SK-N-SH treated with all-trans-retinoic acid at 6 μM for 48 hours (cell line): ENCODE measurements around the gene SPATS2L.

Source experiments
- ARNTL ChIP-seq: fragments of 450-650 bp; formaldehyde crosslinking; IDR thresholded peaks from 2 replicates; pipeline ENCODE4 v1.5.0; 2020; ENCODE audit warnings: low read depth, mild to moderate bottlenecking, moderate library complexity, borderline replicate concordance
- CSDC2 ChIP-seq: fragments of 250-450 bp; sonication (Bioruptor Pico); IDR thresholded peaks from 2 replicates; pipeline ENCODE4 v1.5.0; 2020; ENCODE audit warnings: mild to moderate bottlenecking, moderate library complexity
- PATZ1 ChIP-seq: fragments of 250-450 bp; sonication (Bioruptor Pico); IDR thresholded peaks from 2 replicates; pipeline ENCODE4 v1.8.0; 2020; ENCODE audit warnings: mild to moderate bottlenecking, moderate library complexity, borderline replicate concordance
- POU6F1 ChIP-seq: fragments of 250-450 bp; sonication (Bioruptor Pico); IDR thresholded peaks from 2 replicates; pipeline ENCODE4 v1.8.0; 2021; ENCODE audit warnings: low read depth, mild to moderate bottlenecking, moderate library complexity, borderline replicate concordance
- ZFP3 ChIP-seq: fragments of 250-450 bp; sonication (Bioruptor Pico); IDR thresholded peaks from 2 replicates; pipeline ENCODE4 v1.5.0; 2020; ENCODE audit warnings: mild to moderate bottlenecking, moderate library complexity
- ZNF70 ChIP-seq: fragments of 450-650 bp; formaldehyde crosslinking; IDR thresholded peaks from 2 replicates; pipeline ENCODE4 v1.5.0; 2020; ENCODE audit warnings: mild to moderate bottlenecking, moderate library complexity
- TF ChIP-seq, protein P1 (sequence below): fragments of 250-450 bp; sonication (Bioruptor Pico); IDR thresholded peaks from 2 replicates; pipeline ENCODE4 v1.5.1; 2020; ENCODE audit warnings: low read depth, mild to moderate bottlenecking, moderate library complexity

DNA sequence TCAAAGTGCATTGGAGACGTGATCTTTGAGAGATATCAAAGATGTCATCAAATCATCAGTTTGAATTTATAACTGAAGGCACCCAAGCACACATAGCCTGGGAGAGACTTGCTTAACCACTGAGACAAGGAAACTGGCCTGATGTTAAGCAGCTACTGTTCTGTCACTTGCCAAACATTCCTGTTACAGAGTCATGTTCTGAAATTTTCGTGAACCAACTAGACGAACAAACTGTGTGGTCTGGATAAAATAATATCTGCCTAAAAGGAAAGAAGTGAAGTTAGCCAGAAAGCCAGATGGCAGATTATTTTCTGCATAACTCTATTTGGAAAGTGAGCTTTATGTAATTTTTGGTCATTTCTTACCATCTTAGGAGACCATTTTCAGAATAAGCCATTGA, 51.4 kb downstream of the SPATS2L start:
- TF ChIP-seq PATZ1 (CRISPR knock-in tag) (no peak), ARNTL (no peak), CSDC2 (no peak), ZFP3 (CRISPR knock-in tag) (no peak), POU6F1 (CRISPR knock-in tag) (no peak), ZNF70 (CRISPR knock-in tag) (no peak)
- TF ChIP-seq, protein P1, sequence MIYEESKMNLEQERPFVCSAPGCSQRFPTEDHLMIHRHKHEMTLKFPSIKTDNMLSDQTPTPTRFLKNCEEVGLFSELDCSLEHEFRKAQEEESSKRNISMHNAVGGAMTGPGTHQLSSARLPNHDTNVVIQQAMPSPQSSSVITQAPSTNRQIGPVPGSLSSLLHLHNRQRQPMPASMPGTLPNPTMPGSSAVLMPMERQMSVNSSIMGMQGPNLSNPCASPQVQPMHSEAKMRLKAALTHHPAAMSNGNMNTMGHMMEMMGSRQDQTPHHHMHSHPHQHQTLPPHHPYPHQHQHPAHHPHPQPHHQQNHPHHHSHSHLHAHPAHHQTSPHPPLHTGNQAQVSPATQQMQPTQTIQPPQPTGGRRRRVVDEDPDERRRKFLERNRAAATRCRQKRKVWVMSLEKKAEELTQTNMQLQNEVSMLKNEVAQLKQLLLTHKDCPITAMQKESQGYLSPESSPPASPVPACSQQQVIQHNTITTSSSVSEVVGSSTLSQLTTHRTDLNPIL (CRISPR knock-in tag): no peak; the same call in 1 of the 2 replicates
